Suprapubic skin (tissue), 4 donors: ENCODE measurements around the gene FNBP1. TPM values are rescaled to one million over a fixed set of nuclear protein-coding genes. Genes with fewer than 3 reads are reported as not detected.
"Not testable (repeated sequence)": the region's sequence is repeated elsewhere in the genome, so short reads cannot be mapped to it uniquely, and the experiment has no call there.

Experiments
- DNase-seq, 2 donors: peaks; one replicate each; pipeline ENCODE4 v3.0.0-alpha.2; 2019; ENCODE audit warnings: low spot score in 2 of 2
- H3K27ac ChIP-seq: fragments of 200-600 bp; sonication (generic); one replicate; pipeline ENCODE4 v1.5.1; 2019
- H3K27me3 ChIP-seq: fragments of 200-600 bp; sonication (generic); one replicate; pipeline ENCODE4 v1.5.1; 2019
- H3K36me3 ChIP-seq: fragments of 200-600 bp; sonication (generic); one replicate; pipeline ENCODE4 v1.5.1; 2019
- H3K4me1 ChIP-seq: fragments of 200-600 bp; sonication (generic); one replicate; pipeline ENCODE4 v1.5.1; 2019
- H3K4me3 ChIP-seq: fragments of 200-600 bp; sonication (generic); one replicate; pipeline ENCODE4 v1.5.1; 2019; ENCODE audit warnings: mild to moderate bottlenecking
- H3K9me3 ChIP-seq: fragments of 200-600 bp; sonication (generic); one replicate; pipeline ENCODE4 v1.5.1; 2019
- EP300 ChIP-seq: sonication (generic); formaldehyde crosslinking; IDR thresholded peaks from one replicate; pipeline ENCODE4 v1.6.1; 2017; ENCODE audit warnings: antibody characterized with exemption
- POLR2A ChIP-seq, 2 donors: fragments of 450-650 bp; IDR thresholded peaks; one replicate each; pipeline ENCODE4 v1.6.1; 2017; ENCODE audit warnings: antibody characterized with exemption in 2 of 2, mild to moderate bottlenecking in 2 of 2, moderate library complexity in 2 of 2
- POLR2AphosphoS5 ChIP-seq, 3 donors: sonication (generic); formaldehyde crosslinking; IDR thresholded peaks; one replicate each; pipeline ENCODE4 v1.6.1; 2017; ENCODE audit warnings: antibody characterized with exemption in 3 of 3
- WGBS: methylation state at CpG from one replicate; pipeline ENCODE4 v1.1.5; 2018; 5-methylcytosine and 5-hydroxymethylcytosine counted together
- total RNA-seq, 4 donors: library from RNA; depleted of rRNA; stranded (reverse); fragments of >200 nt; gene quantifications; one replicate each; pipeline ENCODE4 v1.1.0, GENCODE V29; 2016
- TF ChIP-seq, protein P1 (sequence below), 2 donors: fragments of 200-600 bp in 1 of 2; fragments of 450-650 bp in 1 of 2; sonication (generic) in 1 of 2; IDR thresholded peaks; one replicate each; pipeline ENCODE4 v1.5.1; 2016 to 2019; ENCODE audit warnings: antibody characterized with exemption in 2 of 2, mild to moderate bottlenecking in 1 of 2, moderate library complexity in 1 of 2

Gene FNBP1
- total RNA-seq, 4 donors from 2014 or later = 23.7 to 50.5 (median 43.3) TPM

DNA sequence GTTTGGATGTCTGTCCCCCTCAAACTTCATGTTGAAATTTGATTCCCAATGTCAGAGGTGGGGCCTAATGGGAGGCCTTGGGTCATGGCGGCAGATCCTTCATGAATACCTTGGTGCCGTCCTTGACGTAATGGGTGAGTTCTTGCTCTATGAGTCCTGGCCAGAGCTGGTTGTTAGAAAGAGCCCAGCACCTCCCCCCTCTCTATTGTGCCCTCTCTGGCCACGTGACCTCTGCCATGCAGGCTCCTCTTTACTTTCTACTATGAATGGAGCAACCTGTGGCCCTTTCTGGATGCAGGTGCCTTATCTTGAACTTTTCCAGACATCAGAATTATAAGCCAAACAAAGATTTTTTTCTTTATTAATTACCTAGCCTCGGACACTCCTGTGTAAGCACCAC is 40.7 kb downstream of the FNBP1 start:
- H3K27me3 ChIP-seq = no peaks in the 10 kb centered on the region
- peaks cover 12% of the 10 kb centered on the region for H3K4me1 ChIP-seq
- WGBS = 96% methylated on average over 5 of the region's 5 CpGs
- TF ChIP-seq, protein P1, sequence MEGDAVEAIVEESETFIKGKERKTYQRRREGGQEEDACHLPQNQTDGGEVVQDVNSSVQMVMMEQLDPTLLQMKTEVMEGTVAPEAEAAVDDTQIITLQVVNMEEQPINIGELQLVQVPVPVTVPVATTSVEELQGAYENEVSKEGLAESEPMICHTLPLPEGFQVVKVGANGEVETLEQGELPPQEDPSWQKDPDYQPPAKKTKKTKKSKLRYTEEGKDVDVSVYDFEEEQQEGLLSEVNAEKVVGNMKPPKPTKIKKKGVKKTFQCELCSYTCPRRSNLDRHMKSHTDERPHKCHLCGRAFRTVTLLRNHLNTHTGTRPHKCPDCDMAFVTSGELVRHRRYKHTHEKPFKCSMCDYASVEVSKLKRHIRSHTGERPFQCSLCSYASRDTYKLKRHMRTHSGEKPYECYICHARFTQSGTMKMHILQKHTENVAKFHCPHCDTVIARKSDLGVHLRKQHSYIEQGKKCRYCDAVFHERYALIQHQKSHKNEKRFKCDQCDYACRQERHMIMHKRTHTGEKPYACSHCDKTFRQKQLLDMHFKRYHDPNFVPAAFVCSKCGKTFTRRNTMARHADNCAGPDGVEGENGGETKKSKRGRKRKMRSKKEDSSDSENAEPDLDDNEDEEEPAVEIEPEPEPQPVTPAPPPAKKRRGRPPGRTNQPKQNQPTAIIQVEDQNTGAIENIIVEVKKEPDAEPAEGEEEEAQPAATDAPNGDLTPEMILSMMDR (IDR thresholded peaks at IDR 0.05) = no peak
- TF ChIP-seq EP300 (no peak), POLR2AphosphoS5 (IDR thresholded peaks at IDR 0.05) (no peak), POLR2A (IDR thresholded peaks at IDR 0.05) (no peak)
- H3K27ac ChIP-seq = no peak overlapping the region
- no peak overlapping the region for H3K4me3 ChIP-seq
- DNase-seq = no peak
- no peaks in the 10 kb centered on the region for H3K36me3 ChIP-seq
- H3K9me3 ChIP-seq = no peaks in the 10 kb centered on the region

DNA sequence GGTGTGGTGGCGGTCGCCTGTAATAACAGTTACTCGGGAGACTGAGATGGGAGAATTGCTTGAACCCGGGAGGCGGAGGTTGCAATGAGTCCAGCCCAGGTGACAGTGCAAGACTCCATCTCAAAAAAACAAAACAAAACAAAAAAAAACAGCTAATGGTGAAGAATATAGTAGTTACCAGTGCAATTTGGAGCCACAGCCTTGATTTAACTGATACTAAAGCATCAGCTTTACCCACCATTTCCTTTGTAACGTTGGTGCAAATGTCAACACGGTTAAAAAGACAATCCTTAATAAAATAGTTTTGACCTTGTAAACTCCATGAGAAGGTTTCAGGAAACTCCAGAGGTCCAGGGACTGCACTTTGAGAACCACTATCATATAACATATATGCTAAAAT is 41.8 kb downstream of the FNBP1 start:
- H3K9me3 ChIP-seq = no peaks in the 10 kb centered on the region
- H3K27me3 ChIP-seq = no peaks in the 10 kb centered on the region
- H3K4me1 ChIP-seq = peaks cover 17% of the 10 kb centered on the region
- TF ChIP-seq POLR2A (IDR thresholded peaks at IDR 0.05) (no peak), EP300 (no peak), POLR2AphosphoS5 (IDR thresholded peaks at IDR 0.05) (no peak)
- TF ChIP-seq, protein P1 (IDR thresholded peaks at IDR 0.05) = no peak
- no peaks in the 10 kb centered on the region for H3K36me3 ChIP-seq
- 77% methylated on average over 7 of the region's 7 CpGs for WGBS
- H3K4me3 ChIP-seq = no peak overlapping the region
- H3K27ac ChIP-seq = no peak overlapping the region
- no peak for DNase-seq

DNA sequence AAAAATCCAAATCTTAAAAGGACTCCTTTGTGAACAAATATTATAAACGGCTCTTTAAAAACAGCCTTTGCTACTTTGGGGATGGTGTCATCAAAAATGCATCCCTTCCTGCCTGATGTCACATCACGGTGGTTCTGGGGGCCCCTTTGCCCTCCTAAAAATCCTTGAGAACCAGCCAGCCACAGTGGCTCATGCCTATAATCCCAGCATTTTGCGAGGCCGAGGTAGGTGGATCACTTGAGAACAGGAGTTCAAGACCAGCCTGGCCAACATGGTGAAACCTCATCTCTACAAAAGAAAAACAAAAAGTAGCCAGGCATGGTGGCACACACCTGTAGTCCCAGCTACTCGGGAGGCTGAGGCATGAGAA is 43.9 kb downstream of the FNBP1 start:
- DNase-seq = no peak
- TF ChIP-seq, protein P1 (IDR thresholded peaks at IDR 0.05) = no peak
- TF ChIP-seq POLR2AphosphoS5 (IDR thresholded peaks at IDR 0.05) (no peak), EP300 (no peak), POLR2A (IDR thresholded peaks at IDR 0.05) (no peak)
- Histone ChIP-seq H3K27ac (peak overlapping the region; percentile 0), H3K4me1 (peaks cover 30% of the 10 kb centered on the region), H3K36me3 (no peaks in the 10 kb centered on the region), H3K4me3 (no peak overlapping the region), H3K9me3 (no peaks in the 10 kb centered on the region), H3K27me3 (no peaks in the 10 kb centered on the region)
- 63% methylated on average over 5 of the region's 5 CpGs for WGBS

DNA sequence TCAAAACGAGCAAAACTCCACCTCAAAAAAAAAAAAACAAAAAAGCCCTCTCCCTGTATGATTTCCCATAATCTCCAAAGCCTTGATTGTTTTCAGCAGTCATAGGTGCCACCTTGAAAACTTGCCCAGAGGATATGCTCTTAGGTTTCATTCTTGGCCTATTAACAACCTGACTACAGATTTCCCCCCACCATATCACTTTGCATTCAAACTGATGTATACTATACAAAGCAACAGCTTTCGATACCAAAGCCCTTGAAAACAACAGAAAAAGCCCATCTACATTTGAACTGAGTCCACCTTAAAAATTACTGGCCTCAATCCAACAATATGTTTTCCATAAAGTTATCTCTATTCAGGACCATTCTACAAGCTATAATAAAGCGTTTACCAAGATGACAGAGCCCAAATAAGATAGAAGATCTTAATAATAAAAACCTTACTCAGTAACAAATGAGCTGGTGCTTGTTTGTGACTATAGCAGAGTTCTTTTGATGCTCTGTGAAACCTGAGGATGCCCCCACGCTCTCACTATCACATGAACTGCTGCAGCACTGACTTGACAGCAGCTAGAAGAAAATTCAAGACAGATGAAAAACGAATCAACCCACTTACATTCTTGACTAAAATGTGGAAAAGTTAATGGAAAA is 44.4 kb downstream of the FNBP1 start:
- Histone ChIP-seq H3K27ac (peak overlapping the region; percentile 0), H3K4me1 (peaks cover 30% of the 10 kb centered on the region), H3K9me3 (no peaks in the 10 kb centered on the region), H3K27me3 (no peaks in the 10 kb centered on the region), H3K4me3 (no peak overlapping the region), H3K36me3 (no peaks in the 10 kb centered on the region)
- WGBS = 51% methylated on average over 5 of the region's 5 CpGs
- TF ChIP-seq, protein P1 (IDR thresholded peaks at IDR 0.05) = no peak
- TF ChIP-seq EP300 (no peak), POLR2A (IDR thresholded peaks at IDR 0.05) (no peak), POLR2AphosphoS5 (IDR thresholded peaks at IDR 0.05) (no peak)
- no peak for DNase-seq

DNA sequence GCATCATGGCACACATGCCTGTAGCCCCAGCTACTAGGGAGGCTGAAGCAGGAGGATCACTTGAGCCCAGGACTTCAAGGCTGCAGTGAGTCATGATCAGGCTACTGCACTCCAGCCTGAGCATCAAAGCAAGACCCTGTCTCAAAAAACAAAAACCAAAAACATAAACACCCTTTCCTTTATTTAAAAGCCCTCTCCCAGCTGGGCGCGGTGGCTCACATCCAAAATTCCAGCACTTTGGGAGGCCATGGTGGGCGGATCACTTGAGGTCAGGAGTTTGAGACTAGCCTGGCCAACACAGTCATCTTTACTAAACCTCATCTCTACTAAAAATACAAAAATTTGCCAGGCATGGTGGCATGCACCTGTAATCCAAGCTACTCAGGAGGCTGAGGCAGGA is 45.3 kb downstream of the FNBP1 start:
- H3K4me1 ChIP-seq = peaks cover 30% of the 10 kb centered on the region
- not testable (repeated sequence) for H3K27me3 ChIP-seq, H3K27ac ChIP-seq, DNase-seq, H3K9me3 ChIP-seq, H3K36me3 ChIP-seq, H3K4me3 ChIP-seq
- 89% methylated on average over 3 of the region's 3 CpGs for WGBS
